Spleen (tissue), 11 donors: ENCODE results near the gene CACNA2D1. TPM values are rescaled to one million over a fixed set of nuclear protein-coding genes. Genes with fewer than 3 reads are reported as not detected.

ENCODE experiments used
- DNase-seq: peaks from one replicate; pipeline ENCODE4 v3.0.0-alpha.2; 2020
- H3K27ac ChIP-seq, 8 donors: fragments of 200-600 bp; sonication (generic) in 7 of 8; 1 replicate in 4 of 8; 2 replicates in 4 of 8; pipeline versions ENCODE4 v1.5.0 to v1.8.0; 2016 to 2021; ENCODE audit warnings: inconsistent platforms in 4 of 8, mild to moderate bottlenecking in 4 of 8, moderate library complexity in 1 of 8
- H3K27me3 ChIP-seq, 7 donors: fragments of 200-600 bp; sonication (generic) in 6 of 7; replicated peaks in 1 of 7; 1 replicate in 4 of 7; 2 replicates in 3 of 7; pipeline versions ENCODE4 v1.5.0 to v1.8.0; 2016 to 2021; ENCODE audit warnings: inconsistent platforms in 3 of 7, mild to moderate bottlenecking in 1 of 7
- H3K36me3 ChIP-seq, 6 donors: fragments of 200-600 bp; sonication (generic) in 5 of 6; 1 replicate in 4 of 6; 2 replicates in 2 of 6; pipeline versions ENCODE4 v1.5.0 to v1.8.0; 2016 to 2021; ENCODE audit warnings: inconsistent platforms in 2 of 6
- H3K4me1 ChIP-seq, 6 donors: fragments of 200-600 bp; sonication (generic) in 5 of 6; 1 replicate in 3 of 6; 2 replicates in 3 of 6; pipeline versions ENCODE4 v1.5.0 to v1.8.0; 2016 to 2021; ENCODE audit warnings: inconsistent platforms in 3 of 6
- H3K4me3 ChIP-seq, 8 donors: fragments of 200-600 bp; sonication (generic) in 7 of 8; 1 replicate in 4 of 8; 2 replicates in 4 of 8; pipeline versions ENCODE4 v1.5.0 to v1.8.0; 2016 to 2021; ENCODE audit warnings: inconsistent platforms in 4 of 8, mild to moderate bottlenecking in 4 of 8, moderate library complexity in 2 of 8
- H3K9me3 ChIP-seq, 8 donors: fragments of 200-600 bp; sonication (generic) in 7 of 8; 1 replicate in 4 of 8; 2 replicates in 4 of 8; pipeline versions ENCODE4 v1.5.0 to v1.8.0; 2016 to 2021; ENCODE audit warnings: inconsistent platforms in 4 of 8
- POLR2A ChIP-seq, 3 donors: fragments of 450-650 bp; IDR thresholded peaks; one replicate each; pipeline ENCODE4 v1.5.1; 2017; ENCODE audit warnings: antibody characterized with exemption in 3 of 3, mild to moderate bottlenecking in 1 of 3
- POLR2AphosphoS5 ChIP-seq, 3 donors: sonication (generic); formaldehyde crosslinking; IDR thresholded peaks; one replicate each; pipeline ENCODE4 v1.5.1; 2017; ENCODE audit warnings: antibody characterized with exemption in 3 of 3
- WGBS, 5 donors: extraction: QIAGEN DNeasy Blood & Tissue Kit in 3 of 5; methylation state at CpG; one replicate each; pipeline versions ENCODE4 v1.1.5 to v1.1.7; 2013 to 2018; 5-methylcytosine and 5-hydroxymethylcytosine counted together
- intact Hi-C: fragments of 100-400 bp; cut with DNase I; formaldehyde crosslinking; loops from one replicate; pipeline ENCODE4 v1.15.0; 2023; ENCODE audit warnings: low total_unique reads
- polyA plus RNA-seq, 3 donors: library from polyadenylated mRNA; stranded (reverse); fragments of 200-250 nt; gene quantifications; one replicate each; pipeline ENCODE4 v1.2.1, GENCODE V29; 2013
- total RNA-seq, 7 donors: library from RNA; depleted of rRNA in 3 of 7; stranded (reverse); fragments of >200 nt in 3 of 7; fragmentation: NEBNext Ultra II Directional in 4 of 7; extraction: Animal tissue kit (Norgen Biotek cat#: 25700) in 4 of 7; gene quantifications; one replicate each; pipeline versions ENCODE4 v1.1.0 to v1.2.1, GENCODE V29; 2016 to 2021
- TF ChIP-seq, protein P1 (sequence below), 11 experiments: fragments of 200-600 bp in 7 of 11; fragments of 450-650 bp in 4 of 11; sonication (generic) in 4 of 11; IDR thresholded peaks in 8 of 11; conservative IDR thresholded peaks in 3 of 11; 1 replicate in 7 of 11; 2 replicates in 4 of 11; pipeline versions ENCODE4 v1.4.0 to v1.8.0; 2016 to 2021; ENCODE audit warnings: antibody characterized with exemption in 11 of 11, inconsistent platforms in 4 of 11, mild to moderate bottlenecking in 1 of 11
- donor health status: healthy with polysubstance abuse.
- donor health status: DM: no; HTN: no; CAD: no; lungs with moderate emphysema.
- donor health status: DM: no; HTN: no; CAD: no.
- donor health status: Bipolar disorder and iron deficiency.
- donor health status: healthy.
- donor health status: DM: no; HTN: no; CAD: no.
- donor health status: DM: yes; HTN: yes; CAD: no.

The CACNA2D1 gene
- total and polyA plus RNA-seq, 10 donors = 1.7 to 24.0 (median 15.2) TPM

DNA sequence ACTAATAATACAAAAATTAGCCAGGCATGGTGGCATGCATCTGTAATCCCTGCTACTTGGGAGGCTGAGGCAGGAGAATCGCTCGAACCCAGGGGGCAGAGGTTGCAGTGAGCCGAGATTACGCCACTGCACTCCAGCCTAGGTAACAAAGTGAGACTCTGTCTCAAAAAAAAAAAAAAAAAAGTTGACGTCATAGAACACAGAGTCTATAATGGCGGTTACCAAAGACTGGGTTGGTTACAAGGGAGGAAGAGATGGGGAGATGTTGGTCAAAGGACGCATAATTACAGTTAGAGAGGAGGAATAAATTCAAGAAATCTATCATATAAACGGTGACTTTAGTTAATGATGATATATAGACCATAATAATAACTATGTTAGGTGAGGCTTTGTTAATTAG, 364.1 kb downstream of the CACNA2D1 start:
- Histone ChIP-seq H3K4me1 (no peaks in the 10 kb centered on the region), H3K27ac (no peak overlapping the region), H3K4me3 (no peak overlapping the region), H3K36me3 (no peaks in the 10 kb centered on the region), H3K27me3 (no peaks in the 10 kb centered on the region), H3K9me3 (no peaks in the 10 kb centered on the region)
- TF ChIP-seq POLR2A (IDR thresholded peaks at IDR 0.05) (no peak), POLR2AphosphoS5 (IDR thresholded peaks at IDR 0.05) (no peak)
- TF ChIP-seq, protein P1, sequence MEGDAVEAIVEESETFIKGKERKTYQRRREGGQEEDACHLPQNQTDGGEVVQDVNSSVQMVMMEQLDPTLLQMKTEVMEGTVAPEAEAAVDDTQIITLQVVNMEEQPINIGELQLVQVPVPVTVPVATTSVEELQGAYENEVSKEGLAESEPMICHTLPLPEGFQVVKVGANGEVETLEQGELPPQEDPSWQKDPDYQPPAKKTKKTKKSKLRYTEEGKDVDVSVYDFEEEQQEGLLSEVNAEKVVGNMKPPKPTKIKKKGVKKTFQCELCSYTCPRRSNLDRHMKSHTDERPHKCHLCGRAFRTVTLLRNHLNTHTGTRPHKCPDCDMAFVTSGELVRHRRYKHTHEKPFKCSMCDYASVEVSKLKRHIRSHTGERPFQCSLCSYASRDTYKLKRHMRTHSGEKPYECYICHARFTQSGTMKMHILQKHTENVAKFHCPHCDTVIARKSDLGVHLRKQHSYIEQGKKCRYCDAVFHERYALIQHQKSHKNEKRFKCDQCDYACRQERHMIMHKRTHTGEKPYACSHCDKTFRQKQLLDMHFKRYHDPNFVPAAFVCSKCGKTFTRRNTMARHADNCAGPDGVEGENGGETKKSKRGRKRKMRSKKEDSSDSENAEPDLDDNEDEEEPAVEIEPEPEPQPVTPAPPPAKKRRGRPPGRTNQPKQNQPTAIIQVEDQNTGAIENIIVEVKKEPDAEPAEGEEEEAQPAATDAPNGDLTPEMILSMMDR (IDR thresholded peaks at IDR 0.05 in 8 of 11, conservative IDR thresholded peaks at IDR 0.05 in 3 of 11) = no peak
- WGBS, 5 donors = 91 to 96% (median 93%) methylated on average over 8 of the region's 8 CpGs
- intact Hi-C loops = no loop called here
- no peak for DNase-seq

DNA sequence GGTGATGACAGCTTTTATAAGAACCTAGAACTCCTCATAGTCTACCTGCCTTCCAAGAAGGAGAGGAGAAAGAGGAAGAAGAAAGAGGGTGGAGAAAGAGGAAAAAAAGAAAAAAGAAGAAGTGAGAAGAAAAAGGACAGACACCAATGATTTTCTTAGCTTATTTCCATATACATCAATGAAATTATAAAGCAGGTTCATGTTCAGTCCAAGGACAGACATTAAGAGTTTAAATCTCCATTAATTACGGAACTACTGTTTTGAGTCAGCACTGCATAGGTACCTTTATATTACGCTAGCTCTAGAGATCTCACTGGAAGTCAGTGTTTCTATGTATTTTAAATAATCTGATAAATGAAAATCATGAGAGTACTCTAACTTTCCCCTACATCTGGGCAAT, 364.8 kb downstream of the CACNA2D1 start:
- Histone ChIP-seq H3K9me3 (no peaks in the 10 kb centered on the region), H3K36me3 (no peaks in the 10 kb centered on the region), H3K4me3 (no peak overlapping the region), H3K27me3 (no peaks in the 10 kb centered on the region), H3K27ac (no peak overlapping the region), H3K4me1 (no peaks in the 10 kb centered on the region)
- WGBS, 5 donors = 80 to 88% (median 86%) methylated on average over 2 of the region's 2 CpGs
- TF ChIP-seq POLR2AphosphoS5 (IDR thresholded peaks at IDR 0.05) = no peak
- TF ChIP-seq POLR2A (IDR thresholded peaks at IDR 0.05) = no peak
- TF ChIP-seq, protein P1 (IDR thresholded peaks at IDR 0.05 in 8 of 11, conservative IDR thresholded peaks at IDR 0.05 in 3 of 11) = no peak
- no peak for DNase-seq
- intact Hi-C loops = no loop called here

DNA sequence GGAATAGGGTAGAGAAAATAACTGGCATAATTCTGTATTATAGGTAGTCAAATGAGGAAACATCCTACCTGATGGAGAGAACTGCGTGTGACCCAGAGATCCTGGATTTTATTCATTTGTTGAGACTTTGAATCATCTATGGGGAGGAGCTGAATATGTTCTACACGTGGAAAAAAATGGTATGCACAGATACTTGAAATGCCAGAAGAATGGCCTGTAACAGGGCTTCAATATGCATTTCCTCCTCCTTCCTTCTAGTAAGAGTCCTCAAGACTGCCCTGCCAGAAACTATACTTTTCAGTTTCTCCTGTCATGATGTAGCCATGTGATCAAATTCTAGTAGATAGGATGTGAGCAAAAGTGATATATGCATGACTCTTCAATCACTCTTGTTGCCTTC, 372.1 kb downstream of the CACNA2D1 start:
- DNase-seq = no peak
- Histone ChIP-seq H3K4me3 (no peak overlapping the region), H3K27me3 (no peaks in the 10 kb centered on the region), H3K4me1 (no peaks in the 10 kb centered on the region), H3K36me3 (no peaks in the 10 kb centered on the region), H3K9me3 (peaks cover 0 to 6% (median 0%) of the 10 kb centered on the region in 8 donors), H3K27ac (no peak overlapping the region)
- intact Hi-C loops = no loop called here
- TF ChIP-seq, protein P1 (IDR thresholded peaks at IDR 0.05 in 8 of 11, conservative IDR thresholded peaks at IDR 0.05 in 3 of 11) = no peak
- TF ChIP-seq POLR2A (IDR thresholded peaks at IDR 0.05) (no peak), POLR2AphosphoS5 (IDR thresholded peaks at IDR 0.05) (no peak)
- WGBS, 5 donors = 67 to 84% (median 76%) methylated on average over 2 of the region's 2 CpGs

DNA sequence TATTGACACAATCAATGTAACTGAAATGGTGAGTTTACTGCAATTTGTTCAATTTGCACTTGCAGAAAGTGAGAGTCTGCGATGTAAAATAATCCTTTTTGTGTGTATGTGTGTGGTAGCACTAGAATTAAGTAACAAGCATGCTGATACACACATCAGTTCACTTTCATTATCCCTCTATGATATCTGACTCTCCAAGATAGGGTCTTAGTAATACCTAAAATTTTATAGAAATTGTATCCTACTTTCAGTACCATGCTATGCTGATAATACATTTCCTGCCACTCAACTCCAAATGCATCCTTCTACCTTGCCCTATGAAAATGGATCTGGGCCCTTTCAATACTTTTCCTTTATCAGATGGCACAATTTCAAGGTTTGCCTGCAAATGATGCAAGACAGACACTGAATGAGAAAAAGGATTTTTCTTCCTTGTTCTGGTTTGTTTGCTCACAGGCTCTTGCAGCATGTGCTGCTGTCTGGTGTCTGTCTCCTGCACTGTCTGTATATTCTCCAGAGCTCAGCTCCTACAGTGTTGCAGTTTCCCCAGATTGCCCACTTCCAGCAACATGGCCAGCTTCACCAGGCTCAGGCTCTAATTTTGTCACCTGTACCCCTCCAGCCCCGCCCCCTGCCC, 375.8 kb downstream of the CACNA2D1 start:
- Histone ChIP-seq H3K27me3 (no peaks in the 10 kb centered on the region), H3K4me1 (no peaks in the 10 kb centered on the region), H3K4me3 (no peak overlapping the region), H3K36me3 (no peaks in the 10 kb centered on the region), H3K9me3 (peaks cover 0 to 6% (median 0%) of the 10 kb centered on the region in 8 donors), H3K27ac (no peak overlapping the region)
- 79 to 98% (median 85%) methylated on average over 2 of the region's 2 CpGs for WGBS, 5 donors
- TF ChIP-seq POLR2A (IDR thresholded peaks at IDR 0.05) (no peak), POLR2AphosphoS5 (IDR thresholded peaks at IDR 0.05) (no peak)
- TF ChIP-seq, protein P1 (IDR thresholded peaks at IDR 0.05 in 8 of 11, conservative IDR thresholded peaks at IDR 0.05 in 3 of 11) = no peak
- intact Hi-C loops = no loop called here
- no peak for DNase-seq
